GM18526 (cell line): ENCODE results near the gene FRMD4A.

Source experiments
- POLR2A ChIP-seq: IDR thresholded peaks from 3 replicates; pipeline ENCODE4 v1.6.1; 2011; ENCODE audit not compliant: insufficient read length; ENCODE audit errors: extremely low read depth

The FRMD4A gene

GRCh38 chr10:13869295-13869664 lies 461.4 kb downstream of the FRMD4A start:
- no peak for TF ChIP-seq POLR2A

GRCh38 chr10:13868528-13869294 lies 462.0 kb downstream of the FRMD4A start:
- no peak for TF ChIP-seq POLR2A

DNA sequence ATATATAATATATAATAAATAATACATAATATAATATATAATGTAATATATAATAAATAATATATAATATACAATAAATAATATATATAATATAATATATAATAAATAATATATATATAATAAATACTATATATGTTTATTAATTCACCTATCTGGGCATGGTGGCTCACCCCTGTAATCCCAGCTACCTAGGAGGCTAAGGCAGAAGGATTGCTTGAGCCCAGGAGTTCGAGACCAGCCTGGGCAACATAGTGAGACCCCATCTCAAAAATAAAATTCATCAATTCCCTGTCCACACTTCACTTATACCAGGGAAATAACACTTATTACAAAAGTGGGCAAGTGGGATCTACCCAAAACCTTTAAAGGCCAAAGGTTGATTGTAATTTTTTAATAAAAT lies 462.9 kb downstream of the FRMD4A start:
- no peak for TF ChIP-seq POLR2A

GRCh38 chr10:13865758-13866491 lies 464.8 kb downstream of the FRMD4A start:
- no peak for TF ChIP-seq POLR2A

- no peak for TF ChIP-seq POLR2A
Measured at GRCh38 chr10:13862546-13863233, 468.0 kb downstream of the FRMD4A start.

GRCh38 chr10:13860886-13861285 lies 469.8 kb downstream of the FRMD4A start:
- TF ChIP-seq POLR2A = no peak

DNA sequence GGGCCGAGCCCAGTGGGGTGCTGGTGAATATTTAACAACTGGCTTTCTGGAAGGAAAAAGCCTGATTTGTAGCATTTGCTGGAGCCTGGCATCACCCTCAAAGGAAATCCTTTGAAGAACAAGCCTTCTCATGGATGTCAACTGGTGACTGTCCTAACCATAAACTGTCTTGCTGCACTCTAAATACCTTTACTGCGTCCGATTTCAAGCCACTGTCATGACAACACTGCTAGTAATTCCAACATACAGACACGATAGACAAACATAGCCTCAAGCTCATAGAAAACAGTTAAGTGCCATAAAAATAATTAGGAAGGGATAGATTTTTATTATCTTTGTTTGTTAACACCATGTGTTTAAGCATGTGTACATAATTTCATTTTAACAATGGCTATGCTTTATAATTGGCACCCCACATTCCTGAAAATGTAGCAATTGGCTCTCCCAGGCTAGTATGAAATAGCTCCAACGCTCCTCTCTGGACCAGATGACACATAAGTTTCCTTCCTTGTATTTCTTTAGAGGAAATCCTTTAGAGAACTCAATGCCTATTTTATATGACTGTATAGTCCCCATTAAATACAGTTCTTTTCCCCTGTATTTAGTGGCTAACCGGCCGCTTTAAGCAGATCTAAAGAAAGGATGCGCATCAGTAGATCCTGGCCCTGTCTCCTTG lies 470.6 kb downstream of the FRMD4A start:
- no peak for TF ChIP-seq POLR2A

DNA sequence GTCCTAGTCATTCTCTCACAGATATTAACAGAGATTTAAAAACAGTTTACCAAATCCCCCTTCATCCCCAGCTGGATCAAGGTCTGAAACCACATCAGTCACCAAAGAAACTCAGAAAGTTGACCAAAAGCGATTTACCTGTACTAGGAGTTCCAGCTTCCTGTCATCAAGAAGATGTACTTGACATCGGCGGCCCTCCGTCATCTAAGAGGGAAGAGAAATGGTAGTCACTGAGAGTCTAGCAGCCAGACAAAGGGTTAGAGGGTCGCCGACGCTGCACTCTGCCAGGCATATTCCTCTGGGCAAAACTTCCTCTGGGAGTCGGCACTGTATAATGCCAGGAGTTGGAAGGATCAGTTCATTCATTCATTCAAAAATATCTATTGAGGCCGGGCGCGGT lies 472.0 kb downstream of the FRMD4A start:
- TF ChIP-seq POLR2A = no peak

DNA sequence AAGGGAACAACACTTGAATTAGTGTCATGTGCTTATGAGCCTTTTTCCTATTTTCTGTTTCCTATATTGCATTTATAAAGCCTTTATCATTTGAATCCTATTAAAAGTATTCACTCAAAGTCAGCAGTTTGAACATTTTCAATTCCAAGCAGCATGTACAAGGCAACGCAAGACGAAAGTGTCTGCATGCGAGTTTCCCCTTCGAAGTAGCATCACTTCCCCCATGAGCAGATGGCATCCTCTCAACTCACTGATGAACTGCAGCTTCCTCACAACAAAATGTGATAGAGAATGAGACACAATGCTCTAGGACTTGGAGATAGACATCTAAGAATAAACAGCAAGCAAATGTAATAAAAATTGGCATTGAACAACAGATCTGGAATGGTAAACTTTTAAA lies 473.3 kb downstream of the FRMD4A start:
- TF ChIP-seq POLR2A = no peak

DNA sequence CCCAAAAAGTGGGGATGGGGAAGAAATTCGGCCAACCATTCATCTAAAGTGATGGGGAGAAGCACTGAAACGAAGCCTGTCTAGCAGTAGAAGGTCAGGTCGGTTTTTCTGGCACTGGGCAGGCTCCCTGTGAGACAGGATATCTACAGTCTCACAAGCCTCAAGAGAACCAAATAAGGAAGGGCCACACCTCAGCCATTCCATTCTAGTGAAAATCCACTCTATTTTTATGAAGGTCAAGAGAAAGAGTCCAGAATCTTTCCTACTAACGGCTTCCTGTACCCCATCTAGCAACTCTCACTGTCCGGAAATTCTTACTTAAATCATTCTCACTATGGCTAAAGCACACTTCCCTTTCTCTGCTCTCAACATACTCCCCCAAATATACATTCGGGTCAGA lies 476.9 kb downstream of the FRMD4A start:
- no peak for TF ChIP-seq POLR2A

DNA sequence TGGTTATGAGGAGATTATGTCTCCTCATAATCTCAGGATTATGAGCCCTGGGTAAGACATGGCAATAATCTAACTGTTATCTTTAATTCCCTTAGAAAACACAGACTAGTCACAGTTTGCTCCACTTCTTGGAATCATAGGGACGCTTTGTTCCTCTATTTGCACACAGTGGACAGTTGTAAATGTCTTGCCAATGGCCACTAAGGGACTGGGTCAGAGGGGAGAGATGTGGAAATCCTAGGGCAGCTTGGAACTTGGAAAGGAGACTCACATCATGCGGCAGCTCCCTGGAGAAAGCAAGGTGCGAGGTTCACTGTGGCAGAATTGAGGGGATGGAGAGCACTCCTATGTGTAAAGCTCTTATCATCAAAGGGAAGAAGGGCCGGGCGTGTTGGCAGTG lies 477.9 kb downstream of the FRMD4A start:
- no peak for TF ChIP-seq POLR2A

DNA sequence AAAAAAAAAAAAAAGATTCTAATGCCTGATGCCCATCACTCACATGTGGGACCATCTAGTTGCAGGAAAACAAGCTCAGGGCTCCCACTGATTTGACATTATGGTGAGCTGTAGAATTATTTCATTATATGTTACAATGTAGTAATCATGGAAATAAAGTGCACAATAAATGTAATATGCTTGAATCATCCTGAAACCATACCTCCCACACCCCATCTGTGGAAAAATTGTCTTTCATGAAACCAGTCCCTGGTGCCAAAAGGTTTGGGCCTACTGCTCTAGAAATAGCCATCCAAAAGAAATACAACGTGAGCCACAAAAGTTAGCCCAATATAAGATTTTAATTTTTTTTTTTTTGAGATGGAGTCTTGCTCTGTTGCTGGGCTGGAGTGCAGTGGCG lies 478.8 kb downstream of the FRMD4A start:
- TF ChIP-seq POLR2A = no peak

DNA sequence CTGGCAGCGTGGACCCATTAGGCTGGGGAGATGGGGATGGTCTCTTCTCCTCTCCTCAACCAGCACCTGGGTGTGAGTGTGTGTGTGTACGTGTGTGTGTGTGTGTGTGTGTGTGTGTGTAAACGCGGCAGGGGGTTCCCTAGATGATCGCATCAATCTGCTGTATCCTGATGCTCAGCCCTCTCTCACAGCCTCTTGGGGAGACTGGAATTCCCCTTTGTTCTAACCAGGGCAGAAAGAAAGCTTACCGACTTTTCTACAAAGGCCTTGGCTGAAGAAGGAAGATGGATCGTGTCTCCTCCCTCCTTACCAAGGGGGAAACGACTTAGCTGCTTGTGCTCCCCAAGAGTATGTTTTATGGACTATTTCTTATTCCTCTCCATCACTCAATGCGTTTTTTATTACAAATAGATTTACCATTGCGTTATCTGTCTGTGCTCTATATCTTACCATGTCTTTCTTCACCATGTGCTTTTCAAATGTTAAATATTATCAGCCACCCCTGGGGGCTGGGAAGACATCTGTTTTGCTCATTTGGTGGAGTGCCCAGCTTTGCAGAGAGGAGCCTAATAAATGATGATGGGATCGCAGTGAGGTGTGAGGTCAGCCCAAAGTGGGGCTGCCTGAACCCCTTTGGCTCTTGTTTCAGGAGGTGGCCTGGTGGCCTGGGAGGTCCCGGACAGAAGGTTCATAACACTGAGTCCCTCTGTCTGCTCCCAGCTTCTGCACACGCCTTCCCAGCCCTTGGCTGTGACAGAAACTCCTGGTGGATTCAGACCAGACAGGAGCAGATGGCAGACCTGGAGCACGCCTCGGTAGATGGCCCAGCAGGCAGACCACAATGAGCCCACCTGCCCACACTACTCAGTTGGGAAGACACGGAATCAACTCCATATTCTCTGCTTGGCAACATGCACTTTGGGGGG lies 481.9 kb downstream of the FRMD4A start:
- TF ChIP-seq POLR2A = no peak

DNA sequence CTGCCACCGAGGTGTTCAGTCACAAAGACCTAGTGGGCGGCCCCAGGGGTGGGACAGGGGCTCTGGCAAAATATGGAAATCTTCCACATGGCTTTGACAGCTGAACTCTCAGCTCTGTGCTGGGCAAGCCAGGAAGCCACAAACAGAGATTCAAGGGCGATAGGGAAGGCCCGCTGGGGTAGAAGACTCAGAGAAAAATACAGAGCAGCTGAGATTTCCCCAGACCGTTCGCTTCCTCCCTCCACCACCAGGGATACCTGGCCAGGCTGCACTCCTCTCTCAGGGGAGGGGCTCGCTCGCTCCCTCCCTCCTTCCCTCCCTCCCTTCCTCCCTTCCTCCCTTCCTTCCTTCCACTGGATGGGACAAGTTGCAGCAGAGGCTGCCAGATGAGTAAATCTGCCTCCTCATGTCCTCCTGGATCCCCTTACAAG lies 483.5 kb downstream of the FRMD4A start:
- no peak for TF ChIP-seq POLR2A
